Endothelial cell (in vitro differentiated cells): ENCODE measurements around the gene ALDOA. TPM values are rescaled to one million over a fixed set of nuclear protein-coding genes. Genes with fewer than 3 reads are reported as not detected.
A peak's percentile ranks its signal among the peaks of the same experiment; 100 is the strongest.
"Not testable (repeated sequence)": the region's sequence is repeated elsewhere in the genome, so short reads cannot be mapped to it uniquely, and the experiment has no call there.

ENCODE experiments used
- DNase-seq: peaks from one replicate; pipeline ENCODE4 v3.0.0; 2021; ENCODE audit warnings: low spot score
- H3K27ac Mint-ChIP-seq: one replicate; pipeline ENCODE4 v1.8.0; 2021; ENCODE audit warnings: mixed read lengths, inconsistent platforms; ENCODE audit not compliant: unreplicated experiment
- H3K27me3 Mint-ChIP-seq: one replicate; pipeline ENCODE4 v1.8.0; 2021; ENCODE audit warnings: mild to moderate bottlenecking, moderate library complexity, mixed read lengths, inconsistent platforms; ENCODE audit not compliant: unreplicated experiment
- H3K36me3 Mint-ChIP-seq: one replicate; pipeline ENCODE4 v1.8.0; 2021; ENCODE audit warnings: mild to moderate bottlenecking, low read depth, mixed read lengths, inconsistent platforms; ENCODE audit not compliant: unreplicated experiment
- H3K4me1 Mint-ChIP-seq: one replicate; pipeline ENCODE4 v1.8.0; 2021; ENCODE audit warnings: mild to moderate bottlenecking, mixed read lengths, inconsistent platforms; ENCODE audit not compliant: unreplicated experiment
- H3K4me3 Mint-ChIP-seq: one replicate; pipeline ENCODE4 v1.8.0; 2021; ENCODE audit warnings: mild to moderate bottlenecking, mixed read lengths, inconsistent platforms; ENCODE audit not compliant: unreplicated experiment
- H3K9me3 Mint-ChIP-seq: one replicate; pipeline ENCODE4 v1.8.0; 2021; ENCODE audit warnings: mixed read lengths, inconsistent platforms; ENCODE audit not compliant: unreplicated experiment
- CTCF ChIP-seq: fragments of 200-600 bp; sonication (generic); IDR thresholded peaks from one replicate; pipeline ENCODE4 v1.5.0; 2021; ENCODE audit warnings: antibody characterized with exemption; ENCODE audit not compliant: unreplicated experiment
- long read RNA-seq: library from polyadenylated mRNA; unstranded; transcript quantifications from one replicate; pipeline ENCODE4 v2.0.0, GENCODE V29; 2020; ENCODE audit not compliant: unreplicated experiment
- total RNA-seq: library from RNA; stranded (reverse); fragmentation: NEBNext Ultra II Directional; extraction: Animal tissue kit (Norgen Biotek cat#: 25700); gene quantifications from one replicate; pipeline ENCODE4 v1.2.1, GENCODE V29; 2021; ENCODE audit not compliant: unreplicated experiment

The ALDOA gene
- total RNA-seq, result 551 TPM
- long read RNA-seq, transcript ALDOA-206 (9 exons, 1,550 nt), result minor isoform, 17 of 982 reads
- long read RNA-seq, transcript ALDOA-209 (9 exons, 1,579 nt), result major isoform, 947 of 982 reads
- long read RNA-seq, partial matches to known transcripts, result 3 of 982 reads
- long read RNA-seq, other reads (novel, unspliced or antisense), result 11 of 982 reads

- Mint-ChIP-seq H3K27ac (peak within 1 kb of the TSS; percentile 90), H3K36me3 (peaks cover 33% of the 10 kb centered on the region), H3K4me3 (peak within 1 kb of the TSS; percentile 92), H3K4me1 (peaks cover 14% of the 10 kb centered on the region), H3K27me3 (peaks cover 12% of the 10 kb centered on the region), H3K9me3 (no peaks in the 10 kb centered on the region)
- TF ChIP-seq CTCF, result no peak
- peak; percentile 94 for DNase-seq
These were observed at the start of gene ALDOA for GRCh38 chr16:30065102-30065942. Gene ALDOA (plus strand): TSS chr16:30065760. CDS start chr16:30066898, 1,138 bp downstream.

GRCh38 chr16:30016555-30017276, 48.8 kb upstream of the ALDOA start:
- TF ChIP-seq CTCF, result no peak
- Mint-ChIP-seq H3K9me3 (no peaks in the 10 kb centered on the region), H3K4me3 (no peak overlapping the region), H3K4me1 (peaks cover 8% of the 10 kb centered on the region), H3K27me3 (peaks cover 15% of the 10 kb centered on the region), H3K36me3 (peaks cover 8% of the 10 kb centered on the region), H3K27ac (no peak overlapping the region)
- DNase-seq, result no peak

- Mint-ChIP-seq H3K27me3 (peaks cover 9% of the 10 kb centered on the region), H3K36me3 (peaks cover 4% of the 10 kb centered on the region), H3K9me3 (no peaks in the 10 kb centered on the region), H3K4me1 (peaks cover 3% of the 10 kb centered on the region), H3K4me3 (no peak overlapping the region), H3K27ac (no peak overlapping the region)
- no peak for DNase-seq
- TF ChIP-seq CTCF, result no peak
These were observed 48.3 kb upstream of the ALDOA start for GRCh38 chr16:30017277-30017656.

- H3K9me3 Mint-ChIP-seq, H3K4me3 Mint-ChIP-seq, H3K27me3 Mint-ChIP-seq, DNase-seq, H3K27ac Mint-ChIP-seq, H3K4me1 Mint-ChIP-seq, H3K36me3 Mint-ChIP-seq: not testable (repeated sequence)
These were observed 47.6 kb upstream of the ALDOA start for GRCh38 chr16:30017937-30018336.

- peaks cover 6% of the 10 kb centered on the region for H3K27me3 Mint-ChIP-seq
- H3K4me1 Mint-ChIP-seq, result peaks cover 3% of the 10 kb centered on the region
- H3K4me3 Mint-ChIP-seq, result no peak overlapping the region
- no peak for DNase-seq
- H3K36me3 Mint-ChIP-seq, result peaks cover 4% of the 10 kb centered on the region
- TF ChIP-seq CTCF, result no peak
- no peaks in the 10 kb centered on the region for H3K9me3 Mint-ChIP-seq
- no peak overlapping the region for H3K27ac Mint-ChIP-seq
These were observed 46.8 kb upstream of the ALDOA start for GRCh38 chr16:30018731-30019158.
